Prostate gland (tissue), 2 donors: ENCODE results near the gene SRP68. TPM values are rescaled to one million over a fixed set of nuclear protein-coding genes. Genes with fewer than 3 reads are reported as not detected.
A peak's percentile ranks its signal among the peaks of the same experiment; 100 is the strongest.

Experiments used
- DNase-seq: peaks from one replicate; pipeline ENCODE4 v3.0.0-alpha.2; 2019; ENCODE audit warnings: low spot score
- H3K27ac ChIP-seq, 2 donors: fragments of 200-600 bp; sonication (generic); 2 replicates each; pipeline ENCODE4 v1.5.1; 2017 to 2019
- H3K27me3 ChIP-seq: fragments of 200-600 bp; sonication (generic); replicated peaks from 2 replicates; pipeline ENCODE4 v1.5.1; 2019; ENCODE audit not compliant: insufficient read depth
- H3K36me3 ChIP-seq, 2 donors: fragments of 200-600 bp; sonication (generic); 1 replicate in 1 of 2; 2 replicates in 1 of 2; pipeline versions ENCODE4 v1.5.1 to v1.8.1; 2017 to 2019
- H3K4me1 ChIP-seq: fragments of 200-600 bp; sonication (generic); replicated peaks from 2 replicates; pipeline ENCODE4 v1.5.1; 2019
- H3K4me3 ChIP-seq, 2 donors: fragments of 200-600 bp; sonication (generic); 2 replicates each; pipeline ENCODE4 v1.5.1; 2017 to 2019
- H3K9me3 ChIP-seq: fragments of 200-600 bp; sonication (generic); 2 replicates; pipeline ENCODE4 v1.5.1; 2017
- POLR2A ChIP-seq: fragments of 450-650 bp; IDR thresholded peaks from one replicate; pipeline ENCODE4 v1.6.1; 2016; ENCODE audit warnings: antibody characterized with exemption, mild to moderate bottlenecking
- POLR2AphosphoS5 ChIP-seq: sonication (generic); formaldehyde crosslinking; IDR thresholded peaks from one replicate; pipeline ENCODE4 v1.6.1; 2017; ENCODE audit warnings: antibody characterized with exemption
- WGBS: methylation state at CpG from one replicate; pipeline ENCODE4 v1.1.5; 2018; 5-methylcytosine and 5-hydroxymethylcytosine counted together
- intact Hi-C: fragments of 100-400 bp; cut with DNase I; formaldehyde crosslinking; loops from one replicate; pipeline ENCODE4 v1.14.2; 2022
- total RNA-seq, 2 donors: library from RNA; depleted of rRNA; stranded (reverse); fragments of >200 nt; gene quantifications; one replicate each; pipeline ENCODE4 v1.1.0, GENCODE V29; 2016
- TF ChIP-seq, protein P1 (sequence below), 4 experiments: fragments of 200-600 bp in 2 of 4; fragments of 450-650 bp in 2 of 4; sonication (generic) in 2 of 4; IDR thresholded peaks; 1 replicate in 3 of 4; 2 replicates in 1 of 4; pipeline ENCODE4 v1.5.1; 2016 to 2019; ENCODE audit warnings: antibody characterized with exemption in 4 of 4, mild to moderate bottlenecking in 2 of 4, moderate library complexity in 2 of 4

SRP68 gene
- 10 to 100 TPM; 33.5 to 51.2 TPM for total RNA-seq

DNA sequence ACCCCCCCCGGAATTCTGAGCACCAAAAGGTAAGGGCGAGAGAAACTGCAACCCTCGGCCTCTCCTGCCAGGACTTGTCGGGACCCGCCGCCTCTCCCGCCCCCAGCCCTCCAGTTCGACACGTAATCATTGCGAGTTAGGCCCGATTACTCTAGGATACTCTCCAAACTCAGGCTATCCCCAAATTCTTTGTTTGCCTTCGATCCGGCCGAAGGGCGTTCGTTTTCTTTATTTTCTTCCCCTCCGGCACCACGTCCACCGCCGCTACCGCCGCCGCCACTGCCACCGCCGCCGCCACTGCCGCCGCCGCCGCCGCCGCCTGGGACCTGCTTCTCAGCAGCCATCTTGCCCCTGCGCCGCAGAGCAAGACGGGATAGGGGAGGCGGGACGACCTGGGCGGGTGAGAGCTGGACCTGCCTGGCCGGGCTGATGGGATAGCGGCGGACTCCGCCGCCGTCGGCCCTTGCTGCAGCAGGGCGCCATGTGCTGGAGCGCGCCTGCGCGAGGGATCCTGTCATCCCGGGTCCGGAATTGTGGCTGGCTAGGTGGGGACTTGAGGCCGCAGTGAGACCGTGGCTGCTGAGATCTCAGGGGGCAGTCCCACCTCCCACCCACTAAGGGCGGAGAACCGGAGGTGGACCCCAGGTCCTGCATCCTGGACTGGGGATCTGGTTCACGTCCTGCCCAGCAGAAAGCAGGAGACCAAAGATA is at the start of gene SRP68:
Gene SRP68, minus strand, starts transcription at position 370 of the 711 bp plus-strand sequence. Its CDS starts 26 bp downstream, at position 344.
- Histone ChIP-seq H3K4me1 (peaks cover 9% of the 10 kb centered on the region), H3K4me3 (peak within 1 kb of the TSS; percentile 63 to 82), H3K27ac (peak within 1 kb of the TSS; percentile 39 to 69), H3K9me3 (no peaks in the 10 kb centered on the region), H3K36me3 (no peaks in the 10 kb centered on the region), H3K27me3 (peaks cover 31% of the 10 kb centered on the region)
- peak; percentile 95 for DNase-seq
- intact Hi-C loops: no loop called here
- TF ChIP-seq POLR2AphosphoS5 (peak; percentile 96), POLR2A (peak; percentile 80)
- TF ChIP-seq, protein P1, sequence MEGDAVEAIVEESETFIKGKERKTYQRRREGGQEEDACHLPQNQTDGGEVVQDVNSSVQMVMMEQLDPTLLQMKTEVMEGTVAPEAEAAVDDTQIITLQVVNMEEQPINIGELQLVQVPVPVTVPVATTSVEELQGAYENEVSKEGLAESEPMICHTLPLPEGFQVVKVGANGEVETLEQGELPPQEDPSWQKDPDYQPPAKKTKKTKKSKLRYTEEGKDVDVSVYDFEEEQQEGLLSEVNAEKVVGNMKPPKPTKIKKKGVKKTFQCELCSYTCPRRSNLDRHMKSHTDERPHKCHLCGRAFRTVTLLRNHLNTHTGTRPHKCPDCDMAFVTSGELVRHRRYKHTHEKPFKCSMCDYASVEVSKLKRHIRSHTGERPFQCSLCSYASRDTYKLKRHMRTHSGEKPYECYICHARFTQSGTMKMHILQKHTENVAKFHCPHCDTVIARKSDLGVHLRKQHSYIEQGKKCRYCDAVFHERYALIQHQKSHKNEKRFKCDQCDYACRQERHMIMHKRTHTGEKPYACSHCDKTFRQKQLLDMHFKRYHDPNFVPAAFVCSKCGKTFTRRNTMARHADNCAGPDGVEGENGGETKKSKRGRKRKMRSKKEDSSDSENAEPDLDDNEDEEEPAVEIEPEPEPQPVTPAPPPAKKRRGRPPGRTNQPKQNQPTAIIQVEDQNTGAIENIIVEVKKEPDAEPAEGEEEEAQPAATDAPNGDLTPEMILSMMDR (IDR thresholded peaks at IDR 0.05): peak in 2 of 4 experiments; percentile 21 to 33
- WGBS: 0% methylated on average over 47 of the region's 57 CpGs

DNA sequence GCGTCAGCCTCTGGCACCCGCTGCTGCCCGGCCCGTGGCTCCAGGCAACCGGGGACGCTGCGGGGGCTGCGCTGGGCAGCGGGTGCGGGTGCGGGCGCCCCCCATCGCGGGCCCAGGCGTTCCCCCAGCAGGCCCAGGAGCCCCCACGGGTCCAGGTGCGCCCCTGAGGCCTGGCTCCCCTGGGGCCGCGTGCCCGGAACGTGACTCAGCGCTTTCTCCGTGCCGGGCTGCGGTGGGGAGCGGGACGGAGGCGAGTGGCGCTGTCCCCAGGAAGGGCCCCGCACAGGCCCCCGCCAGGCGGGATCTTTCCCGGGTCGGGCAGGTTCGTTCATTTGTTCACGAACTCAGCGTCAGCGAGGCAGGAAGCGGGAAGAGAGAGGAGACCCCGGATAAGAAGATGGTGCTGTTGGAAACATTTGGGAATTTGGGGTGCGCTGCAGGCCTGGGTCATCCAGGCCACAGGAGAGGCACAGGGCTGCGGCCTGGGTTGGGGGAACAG is 49.7 kb upstream of the SRP68 start:
- no peak for DNase-seq
- Histone ChIP-seq H3K9me3 (no peaks in the 10 kb centered on the region), H3K27ac (no peak overlapping the region), H3K4me1 (peaks cover 6% of the 10 kb centered on the region), H3K4me3 (peak overlapping the region; percentile 9 to 20), H3K27me3 (no peaks in the 10 kb centered on the region), H3K36me3 (no peaks in the 10 kb centered on the region)
- 67% methylated on average over 26 of the region's 42 CpGs for WGBS
- intact Hi-C loops: loop anchor here (1.0 to 5.0 kb wide), 3 partner anchors 60 to 175 kb away; no protein-coding TSS in a partner anchor
- no peak for TF ChIP-seq POLR2AphosphoS5
- TF ChIP-seq, protein P1 (IDR thresholded peaks at IDR 0.05): no peak
- no peak for TF ChIP-seq POLR2A

DNA sequence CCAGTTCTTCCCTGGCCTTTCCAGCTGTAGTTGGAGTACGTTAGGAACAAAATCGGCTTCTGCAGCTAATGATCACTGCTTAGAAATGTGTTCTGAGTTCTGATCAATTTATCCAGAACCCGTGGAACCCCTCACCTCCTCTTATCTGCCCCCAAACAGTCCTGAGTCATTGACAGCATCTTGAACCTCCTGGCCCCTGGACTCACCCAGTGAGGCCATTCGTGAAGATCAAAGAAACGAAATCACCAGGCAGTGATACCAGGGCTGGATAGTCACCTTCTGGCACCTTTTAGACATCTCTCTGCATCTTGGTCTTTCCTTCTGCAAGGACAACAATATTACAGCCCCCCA is 48.3 kb upstream of the SRP68 start:
- WGBS: 93% methylated on average over 5 of the region's 5 CpGs
- Histone ChIP-seq H3K27me3 (no peaks in the 10 kb centered on the region), H3K27ac (no peak overlapping the region), H3K4me3 (no peak overlapping the region), H3K36me3 (no peaks in the 10 kb centered on the region), H3K9me3 (no peaks in the 10 kb centered on the region), H3K4me1 (peaks cover 6% of the 10 kb centered on the region)
- TF ChIP-seq POLR2A (no peak), POLR2AphosphoS5 (no peak)
- TF ChIP-seq, protein P1 (IDR thresholded peaks at IDR 0.05): no peak
- DNase-seq: no peak
- intact Hi-C loops: loop anchor here (1.0 to 5.0 kb wide), 3 partner anchors 62 to 177 kb away; no protein-coding TSS in a partner anchor

DNA sequence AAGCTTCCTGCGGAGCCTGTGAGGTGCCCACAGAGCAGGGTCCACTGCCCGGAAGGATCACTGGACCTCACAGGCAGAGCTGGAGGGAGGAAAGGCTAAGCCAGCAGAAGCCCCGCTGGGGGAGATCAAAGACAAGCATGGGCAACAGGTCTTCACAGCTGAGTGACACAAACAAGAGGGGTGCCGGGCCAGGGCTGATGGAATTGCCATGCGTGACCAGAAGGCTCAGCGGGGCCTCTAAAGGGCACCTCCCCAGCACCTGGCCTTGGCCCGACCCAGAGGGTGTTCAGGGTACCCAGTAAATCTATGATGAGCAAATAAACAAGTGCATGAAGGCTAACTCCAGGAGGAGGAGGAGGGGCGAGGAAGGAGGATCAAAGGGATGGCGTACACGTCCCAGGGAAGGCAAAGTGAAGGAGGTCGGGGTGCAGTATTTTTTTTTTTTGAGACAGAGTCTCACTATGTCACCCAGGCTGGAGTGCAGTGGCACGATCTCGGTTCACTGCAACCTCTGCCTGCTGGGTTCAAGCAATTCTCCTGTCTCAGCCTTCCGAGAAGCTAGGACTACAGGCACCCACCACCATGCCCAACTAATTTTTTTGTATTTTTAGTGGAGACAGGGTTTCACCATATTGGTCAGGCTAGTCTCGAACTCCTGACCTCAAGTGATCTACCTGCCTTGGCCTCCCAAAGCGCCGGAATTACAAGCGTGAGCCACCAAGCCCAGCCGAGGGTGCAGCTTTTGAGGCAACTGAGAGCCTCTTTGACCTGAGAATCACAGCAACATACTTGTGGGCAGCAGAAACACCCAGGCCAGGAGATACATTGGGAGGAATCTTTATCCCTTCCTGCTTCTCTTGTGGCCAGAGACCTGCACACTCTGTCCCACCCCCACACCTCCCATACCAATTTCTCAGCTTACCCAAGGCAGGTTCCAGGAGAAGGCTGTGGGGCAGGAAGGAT is 47.4 kb upstream of the SRP68 start:
- WGBS: 79% methylated on average over 19 of the region's 19 CpGs
- no peak for DNase-seq
- Histone ChIP-seq H3K27me3 (no peaks in the 10 kb centered on the region), H3K27ac (no peak overlapping the region), H3K9me3 (no peaks in the 10 kb centered on the region), H3K4me1 (peaks cover 6% of the 10 kb centered on the region), H3K4me3 (no peak overlapping the region), H3K36me3 (no peaks in the 10 kb centered on the region)
- TF ChIP-seq POLR2AphosphoS5: no peak
- TF ChIP-seq, protein P1 (IDR thresholded peaks at IDR 0.05): no peak
- TF ChIP-seq POLR2A: no peak
- intact Hi-C loops: loop anchor here (5.0 kb wide), 2 partner anchors 63 to 178 kb away; no protein-coding TSS in a partner anchor
